ENCODE data around the gene LRGUK. TPM values are rescaled to one million over a fixed set of nuclear protein-coding genes. Genes with fewer than 3 reads are reported as not detected.

LRGUK gene
- total and polyA plus RNA-seq, 2 of the 4 experiments (the other 2 are of a cell fraction): 0.07 TPM; not detected in 1

GRCh38 chr7:134298902-134299683 lies 172.0 kb downstream of the LRGUK start:
- intact Hi-C loops (cut with micrococcal nuclease): loop anchor here (5.0 kb wide), 1 partner anchor 77 kb away; no protein-coding TSS in a partner anchor
- peak; percentile 78 for DNase-seq
- Histone ChIP-seq H4K8ac (ENCODE audit: low read depth in 2 of 2, low read length in 2 of 2) (no peak overlapping the region), H3K27ac (ENCODE audit: insufficient read depth, low read length) (no peak overlapping the region; the same call in 1 of the 2 replicates), H3K4me1 (ENCODE audit: control insufficient read depth, insufficient read depth, low read length) (peaks cover 4% of the 10 kb centered on the region; the same call in 1 of the 2 replicates), H3K9me1 (ENCODE audit: insufficient read depth, low read length) (no peaks in the 10 kb centered on the region; the same call in 1 of the 2 replicates), H3K9me3 (ENCODE audit: control insufficient read depth, insufficient read depth, low read length) (no peaks in the 10 kb centered on the region), H2BK5ac (ENCODE audit: low read depth, low read length, poor library complexity, severe bottlenecking) (peak overlapping the region; percentile 13), H2BK15ac (ENCODE audit: low read depth, low read length) (no peak overlapping the region), H3K4me3 (ENCODE audit: insufficient read depth, low read depth, low read length) (no peak overlapping the region), H2AK9ac (replicated peaks; ENCODE audit: low read depth, low read length, poor library complexity) (no peak overlapping the region), H3K23ac (ENCODE audit: low read depth, low read length) (no peak overlapping the region), H2BK120ac (ENCODE audit: low read depth, low read length) (no peak overlapping the region), H3K4me2 (ENCODE audit: low read depth, low read length) (peak overlapping the region; percentile 2; the same call in 1 of the 2 replicates), H3K56ac (ENCODE audit: extremely low read depth, insufficient read depth, low read length) (no peak overlapping the region), H3K9ac (ENCODE audit: low read depth, low read length) (no peak overlapping the region), H4K5ac (ENCODE audit: low read depth, low read length) (no peak overlapping the region), H4K91ac (ENCODE audit: insufficient read depth, low read depth, low read length) (no peak overlapping the region), H3K4ac (ENCODE audit: low read depth, low read length) (no peak overlapping the region), H2BK20ac (ENCODE audit: low read depth, low read length) (no peak overlapping the region), H4K20me1 (ENCODE audit: insufficient read depth, low read length) (no peaks in the 10 kb centered on the region), H3K27me3 (ENCODE audit: control insufficient read depth, insufficient read depth, low read length) (no peaks in the 10 kb centered on the region), H3K14ac (replicated peaks; ENCODE audit: low read depth, low read length) (no peak overlapping the region), H2AFZ (replicated peaks; ENCODE audit: low read length, poor library complexity) (no peak overlapping the region), H3K18ac (ENCODE audit: low read depth, low read length) (no peak overlapping the region), H2AK5ac (ENCODE audit: low read depth, low read length) (no peak overlapping the region), H3K36me3 (ENCODE audit: control insufficient read depth, insufficient read depth, low read length) (peaks cover 16% of the 10 kb centered on the region), H3K79me1 (ENCODE audit: low read depth in 1 of 2, low read length in 2 of 2) (no peaks in the 10 kb centered on the region)
- POLR2A ChIA-PET (ENCODE audit: unreplicated experiment): interaction anchor here (1.0 kb wide), 1 partner anchor 9 kb away, joined by 3 read pairs; no protein-coding TSS in a partner anchor
- peak; percentile 99 for ATAC-seq (ENCODE audit: low read depth)
- 0% methylated on average over 1 of the region's 10 CpGs; no CpG with 5 or more reads in 1 of the 2 experiments for WGBS, 2 experiments (ENCODE audit: extremely low coverage in 2 of 2, insufficient read length in 1 of 2)
- CTCF ChIA-PET: interaction anchor here (1.4 kb wide), 1 partner anchor 158 kb away, joined by 3 read pairs; no protein-coding TSS in a partner anchor
- in situ Hi-C loops (cut with MboI; ENCODE audit: low sequenced_read_pairs): no loop called here
- TF ChIP-seq RFX5 (IDR thresholded peaks at IDR 0.05; ENCODE audit: low read depth, low read length) (peak; percentile 91), MXI1 (IDR thresholded peaks at IDR 0.05; ENCODE audit: borderline replicate concordance, low read depth, low read length) (no peak)
- dilution Hi-C loops (cut with HindIII; ENCODE audit: low sequenced_read_pairs, unreplicated experiment): no loop called here
- no TSS peak for BruUV-seq (replicated peaks)
